Skeletal muscle cell (primary cell): ENCODE results near the gene RAPGEF6.
"Not testable (repeated sequence)": the region's sequence is repeated elsewhere in the genome, so short reads cannot be mapped to it uniquely, and the experiment has no call there.

Experiments used
- DNase-seq: peaks from one replicate; pipeline ENCODE4 v3.0.0-alpha.2; 2010; ENCODE audit warnings: low read depth
- H3K4me3 ChIP-seq: 2 replicates; pipeline ENCODE4 v1.5.1; 2011; ENCODE audit warnings: low read depth, mild to moderate bottlenecking, control low read depth, low read length, moderate library complexity

RAPGEF6 gene

GRCh38 chr5:131647048-131647769 is 12.2 kb upstream of the RAPGEF6 start:
- no peak overlapping the region for H3K4me3 ChIP-seq

GRCh38 chr5:131644822-131645221 is 9.8 kb upstream of the RAPGEF6 start:
- H3K4me3 ChIP-seq, result no peak overlapping the region
- DNase-seq, result no peak

More at GRCh38 chr5:131647048-131647769, 12.2 kb upstream of the RAPGEF6 start:
- DNase-seq, result no peak

GRCh38 chr5:131644370-131644769 is 9.3 kb upstream of the RAPGEF6 start:
- DNase-seq, result no peak
- H3K4me3 ChIP-seq, result no peak overlapping the region

- H3K4me3 ChIP-seq, result no peak overlapping the region
- DNase-seq, result no peak
Measured at GRCh38 chr5:131641494-131641893, 6.5 kb upstream of the RAPGEF6 start.

- DNase-seq, result no peak
- no peak overlapping the region for H3K4me3 ChIP-seq
Measured at GRCh38 chr5:131640043-131640856, 5.2 kb upstream of the RAPGEF6 start.

GRCh38 chr5:131639148-131639547 is 4.1 kb upstream of the RAPGEF6 start:
- DNase-seq, result no peak

GRCh38 chr5:131637694-131638093 is 2.7 kb upstream of the RAPGEF6 start:
- DNase-seq, result no peak
- H3K4me3 ChIP-seq, result no peak overlapping the region

More at GRCh38 chr5:131639148-131639547, 4.1 kb upstream of the RAPGEF6 start:
- no peak overlapping the region for H3K4me3 ChIP-seq

GRCh38 chr5:131635684-131636572 is 899 bp upstream of the RAPGEF6 start:
- peak overlapping the region; percentile 95 for H3K4me3 ChIP-seq
- no peak for DNase-seq

- DNase-seq, result no peak
- H3K4me3 ChIP-seq, result peak overlapping the region; percentile 95
Measured at GRCh38 chr5:131634666-131634995, 398 bp downstream of the RAPGEF6 start.

- peak overlapping the region; percentile 95 for H3K4me3 ChIP-seq
- DNase-seq, result no peak
Measured at GRCh38 chr5:131634238-131634637, 791 bp downstream of the RAPGEF6 start.

GRCh38 chr5:131633830-131634229 is 1.2 kb downstream of the RAPGEF6 start:
- peak overlapping the region; percentile 95 for H3K4me3 ChIP-seq
- no peak for DNase-seq

GRCh38 chr5:131630963-131631350 is 4.1 kb downstream of the RAPGEF6 start:
- H3K4me3 ChIP-seq, result no peak overlapping the region
- no peak for DNase-seq

- no peak overlapping the region for H3K4me3 ChIP-seq
- DNase-seq, result no peak
Measured at GRCh38 chr5:131630208-131630962, 4.6 kb downstream of the RAPGEF6 start.

GRCh38 chr5:131628990-131629389 is 6.0 kb downstream of the RAPGEF6 start:
- H3K4me3 ChIP-seq, result no peak overlapping the region
- DNase-seq, result no peak

GRCh38 chr5:131627207-131627865 is 7.7 kb downstream of the RAPGEF6 start:
- no peak overlapping the region for H3K4me3 ChIP-seq
- DNase-seq, result no peak

- no peak overlapping the region for H3K4me3 ChIP-seq
- DNase-seq, result no peak
Measured at GRCh38 chr5:131622633-131623032, 12.4 kb downstream of the RAPGEF6 start.

- DNase-seq, H3K4me3 ChIP-seq: not testable (repeated sequence)
Measured at GRCh38 chr5:131621164-131621563, 13.9 kb downstream of the RAPGEF6 start.

- no peak for DNase-seq
- H3K4me3 ChIP-seq, result no peak overlapping the region
Measured at GRCh38 chr5:131619102-131619501, 15.9 kb downstream of the RAPGEF6 start.
